ENCODE results near the gene CMIP.

The CMIP gene

DNA sequence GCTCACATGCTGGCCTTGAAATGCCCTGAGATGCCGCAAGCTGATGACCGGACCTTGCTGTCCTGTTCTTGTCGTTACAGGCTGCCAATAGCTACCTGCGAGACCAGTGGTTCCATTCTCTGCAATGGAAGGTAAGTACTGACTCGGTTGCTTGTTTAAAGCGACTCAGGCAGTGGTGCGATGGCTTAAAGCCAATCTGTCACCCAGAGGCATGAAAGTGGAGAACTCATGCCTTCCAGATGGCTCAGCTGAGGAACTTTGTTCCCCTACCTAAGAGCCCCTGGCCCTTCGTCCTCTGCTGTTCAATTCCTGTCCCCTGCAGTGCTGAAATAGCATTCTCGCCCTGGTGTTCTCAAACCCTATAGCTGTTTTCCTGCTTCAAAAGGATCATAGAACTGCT, 176.2 kb downstream of the CMIP start:
- TF ChIP-seq, protein P1, sequence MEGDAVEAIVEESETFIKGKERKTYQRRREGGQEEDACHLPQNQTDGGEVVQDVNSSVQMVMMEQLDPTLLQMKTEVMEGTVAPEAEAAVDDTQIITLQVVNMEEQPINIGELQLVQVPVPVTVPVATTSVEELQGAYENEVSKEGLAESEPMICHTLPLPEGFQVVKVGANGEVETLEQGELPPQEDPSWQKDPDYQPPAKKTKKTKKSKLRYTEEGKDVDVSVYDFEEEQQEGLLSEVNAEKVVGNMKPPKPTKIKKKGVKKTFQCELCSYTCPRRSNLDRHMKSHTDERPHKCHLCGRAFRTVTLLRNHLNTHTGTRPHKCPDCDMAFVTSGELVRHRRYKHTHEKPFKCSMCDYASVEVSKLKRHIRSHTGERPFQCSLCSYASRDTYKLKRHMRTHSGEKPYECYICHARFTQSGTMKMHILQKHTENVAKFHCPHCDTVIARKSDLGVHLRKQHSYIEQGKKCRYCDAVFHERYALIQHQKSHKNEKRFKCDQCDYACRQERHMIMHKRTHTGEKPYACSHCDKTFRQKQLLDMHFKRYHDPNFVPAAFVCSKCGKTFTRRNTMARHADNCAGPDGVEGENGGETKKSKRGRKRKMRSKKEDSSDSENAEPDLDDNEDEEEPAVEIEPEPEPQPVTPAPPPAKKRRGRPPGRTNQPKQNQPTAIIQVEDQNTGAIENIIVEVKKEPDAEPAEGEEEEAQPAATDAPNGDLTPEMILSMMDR (IDR thresholded peaks at IDR 0.05; ENCODE audit: insufficient read depth, low read depth, low read length, missing control alignments): no peak
- H3K4me3 ChIP-seq (ENCODE audit: low read depth, low read length): no peak overlapping the region
- DNase-seq (ENCODE audit: low read depth): no peak

DNA sequence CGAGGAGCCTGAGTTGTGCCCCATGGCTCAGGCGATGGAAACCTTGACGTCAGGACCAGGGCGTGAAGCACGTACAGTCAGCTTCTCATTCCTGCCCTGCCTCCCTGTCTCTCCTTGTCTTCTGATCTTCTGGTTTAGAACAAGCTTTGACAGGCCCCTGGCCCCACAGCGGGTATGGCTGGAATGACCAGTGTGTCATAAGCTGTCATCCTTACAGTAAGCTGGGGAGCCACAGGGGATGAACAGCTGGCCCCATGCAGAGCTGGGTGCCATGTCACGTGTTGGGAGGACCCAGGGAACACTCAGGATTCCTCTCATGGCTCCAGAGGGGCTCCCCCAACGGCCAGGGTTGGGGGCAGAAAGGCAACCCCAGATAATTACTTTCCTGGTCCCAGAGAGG, 176.9 kb downstream of the CMIP start:
- no peak for DNase-seq (ENCODE audit: low read depth)
- TF ChIP-seq, protein P1 (IDR thresholded peaks at IDR 0.05; ENCODE audit: insufficient read depth, low read depth, low read length, missing control alignments): no peak
- no peak overlapping the region for H3K4me3 ChIP-seq (ENCODE audit: low read depth, low read length)

DNA sequence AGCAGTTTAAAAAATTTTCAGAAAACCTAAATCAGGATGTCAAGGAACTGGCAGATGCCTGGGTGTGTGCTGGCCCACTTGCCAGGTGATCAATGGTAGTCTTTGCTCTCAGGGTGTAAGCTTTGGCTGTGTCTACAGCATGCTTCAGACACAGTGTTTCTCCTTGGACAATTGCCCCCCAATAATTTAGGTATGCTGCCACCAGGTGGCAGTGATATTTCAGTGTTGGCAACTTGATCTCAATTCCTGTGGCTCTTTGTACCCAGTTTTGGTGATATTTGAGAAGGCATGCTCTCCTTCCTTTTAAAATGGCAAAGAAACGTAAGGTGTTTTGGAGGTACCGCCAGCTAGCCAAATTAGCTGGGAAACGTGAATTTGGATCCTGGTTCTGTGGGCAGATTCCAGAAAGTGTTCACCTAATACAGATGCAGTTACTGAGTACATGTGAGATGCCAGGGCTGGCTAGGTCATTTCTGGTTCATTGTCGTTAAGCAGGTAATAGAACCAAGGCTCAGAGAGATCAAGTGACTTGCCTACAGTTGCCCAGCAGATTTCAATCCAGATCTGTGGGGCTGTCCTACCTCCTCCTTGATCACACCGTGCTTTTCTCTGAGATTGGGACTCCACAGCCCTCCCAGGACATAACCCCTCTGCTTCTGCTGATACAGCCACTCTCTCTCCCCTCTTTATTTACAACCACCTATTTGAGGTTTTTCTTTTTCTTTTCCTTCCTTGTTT, 178.9 kb downstream of the CMIP start:
- H3K4me3 ChIP-seq (ENCODE audit: low read depth, low read length): no peak overlapping the region
- DNase-seq (ENCODE audit: low read depth): peak; percentile 82
- TF ChIP-seq, protein P1 (IDR thresholded peaks at IDR 0.05; ENCODE audit: insufficient read depth, low read depth, low read length, missing control alignments): peak; percentile 62

DNA sequence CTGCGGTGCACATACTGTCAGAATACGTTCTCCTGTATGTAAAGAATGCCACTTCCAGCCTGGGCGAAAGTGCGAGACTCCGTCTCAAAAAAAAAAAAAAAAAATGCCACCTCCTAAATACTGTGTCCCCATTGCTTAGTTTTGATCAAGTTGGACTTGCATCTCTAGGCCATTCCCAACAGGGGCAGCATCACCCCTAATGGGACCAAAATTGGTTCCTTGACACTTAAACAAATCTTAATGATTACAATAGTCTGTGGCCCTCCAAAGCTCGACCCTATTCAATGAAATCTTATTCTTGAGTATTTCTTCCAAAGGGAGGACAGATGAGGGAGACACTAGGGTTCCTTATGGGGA, 179.8 kb downstream of the CMIP start:
- no peak overlapping the region for H3K4me3 ChIP-seq (ENCODE audit: low read depth, low read length)
- TF ChIP-seq, protein P1 (IDR thresholded peaks at IDR 0.05; ENCODE audit: insufficient read depth, low read depth, low read length, missing control alignments): no peak
- DNase-seq (ENCODE audit: low read depth): no peak

DNA sequence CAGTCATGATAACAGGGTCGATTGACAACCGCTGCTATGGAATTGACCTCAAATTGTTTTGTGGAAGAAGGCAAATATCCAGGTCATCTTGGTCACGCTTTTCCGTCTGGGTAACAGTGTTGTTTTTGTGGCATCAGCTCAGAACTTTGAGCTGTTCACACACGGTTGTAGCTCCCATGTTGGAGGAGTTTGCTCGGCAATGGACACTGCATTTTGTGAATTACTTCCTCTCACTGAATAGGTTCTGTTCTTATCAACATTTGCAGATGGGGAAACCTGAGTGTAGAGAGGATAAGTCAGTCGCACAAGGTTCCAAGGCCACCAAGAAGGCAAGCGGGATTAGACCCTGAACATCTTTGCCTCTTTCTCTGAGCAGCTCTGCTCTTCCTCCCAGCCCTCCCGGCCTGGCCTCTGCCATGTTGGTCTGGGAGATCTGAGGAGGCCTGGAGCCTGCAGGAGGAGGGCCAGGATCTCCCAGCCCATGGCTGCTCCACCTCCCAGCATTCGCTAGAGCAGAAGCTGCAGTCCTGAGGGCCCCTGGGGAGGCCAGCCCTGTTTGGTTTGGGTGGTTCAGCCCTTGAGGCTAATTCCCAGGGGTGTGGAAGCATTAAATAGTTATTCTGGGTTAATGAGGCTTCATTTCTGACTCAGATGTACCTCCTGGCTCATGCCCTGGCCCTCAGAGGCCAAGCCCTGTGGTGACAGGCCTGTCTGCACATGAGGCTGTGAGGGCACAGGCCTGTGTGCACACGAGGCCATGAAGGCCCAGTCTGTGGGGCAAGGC, 180.3 kb downstream of the CMIP start:
- TF ChIP-seq, protein P1 (IDR thresholded peaks at IDR 0.05; ENCODE audit: insufficient read depth, low read depth, low read length, missing control alignments): no peak
- no peak overlapping the region for H3K4me3 ChIP-seq (ENCODE audit: low read depth, low read length)
- DNase-seq (ENCODE audit: low read depth): peak; percentile 27

DNA sequence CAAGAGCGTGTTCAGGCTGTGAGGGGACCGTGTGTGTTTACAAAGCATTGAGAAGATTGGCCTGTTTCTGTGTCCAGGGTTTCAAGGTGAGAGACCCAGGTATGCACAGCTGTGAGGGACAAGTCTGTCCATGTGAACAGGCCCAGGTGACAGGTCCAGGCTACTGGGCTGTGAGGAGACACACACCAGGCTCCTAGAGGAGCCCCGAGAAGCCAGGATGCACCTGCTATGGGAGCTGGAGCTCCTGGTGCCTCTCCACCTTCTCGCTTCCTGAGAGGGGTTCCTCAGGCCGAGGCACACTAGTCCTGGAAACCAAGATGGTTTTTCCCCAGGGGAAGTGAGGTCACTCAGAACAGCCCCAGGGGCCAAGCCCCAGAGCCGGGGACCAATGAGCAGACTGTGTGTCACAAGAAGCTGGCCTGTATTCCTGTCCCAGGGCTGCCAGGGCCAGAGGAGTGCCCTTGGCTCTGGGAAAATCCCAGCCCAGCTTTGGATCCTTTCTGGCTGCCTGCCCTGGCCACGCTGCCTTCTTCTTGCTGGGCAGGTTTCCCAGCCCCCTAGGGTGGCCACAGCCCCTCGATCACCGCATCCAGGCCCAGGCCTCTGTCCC, 181.0 kb downstream of the CMIP start:
- DNase-seq (ENCODE audit: low read depth): peak; percentile 68
- TF ChIP-seq, protein P1 (IDR thresholded peaks at IDR 0.05; ENCODE audit: insufficient read depth, low read depth, low read length, missing control alignments): no peak
- H3K4me3 ChIP-seq (ENCODE audit: low read depth, low read length): peak overlapping the region; percentile 46

Data from GM12865 (cell line).